IMR-90 (cell line): ENCODE data around the gene FAM181B. TPM values are rescaled to one million over a fixed set of nuclear protein-coding genes. Genes with fewer than 3 reads are reported as not detected.
"Not testable (repeated sequence)": the region's sequence is repeated elsewhere in the genome, so short reads cannot be mapped to it uniquely, and the experiment has no call there.

Experiments
- ATAC-seq: fragments of 200-7000 bp; cut with Tn5 transposase; 2 replicates; pipeline ENCODE4 v1.9.1; 2020; ENCODE audit warnings: low read depth, mild to moderate bottlenecking, moderate library complexity
- BruUV-seq: library from RNA; stranded (reverse); fragments of 400-500 nt; replicated peaks from 2 replicates; lab custom pipeline; 2021; lab: Mats Ljungman, UMichigan
- CTCF ChIA-PET: fragments of 300-600 bp; formaldehyde crosslinking; extraction: SDS; loops from one replicate; lab custom pipeline; 2021; ENCODE audit warnings: antibody characterized with exemption; lab: Yijun Ruan, JAX
- POLR2A ChIA-PET: fragments of 300-600 bp; sonication (Branson Sonifier 250); formaldehyde crosslinking; loops from one replicate; lab custom pipeline; 2022; ENCODE audit warnings: antibody characterized with exemption; ENCODE audit not compliant: unreplicated experiment; lab: Charles Lee
- DNase-seq: peaks from one replicate; pipeline ENCODE4 v3.0.0; 2013
- H2AFZ ChIP-seq: replicated peaks from 2 replicates; pipeline ENCODE3; 2013; ENCODE audit warnings: low read length, mild to moderate bottlenecking; ENCODE audit not compliant: poor library complexity
- H2AK5ac ChIP-seq: 2 replicates; pipeline ENCODE4 v1.6.1; 2013; ENCODE audit warnings: low read depth, low read length, inconsistent platforms
- H2AK9ac ChIP-seq: replicated peaks from 2 replicates; pipeline ENCODE3; 2013; ENCODE audit warnings: mild to moderate bottlenecking, low read depth, low read length, moderate library complexity; ENCODE audit not compliant: poor library complexity
- H2BK120ac ChIP-seq: 2 replicates; pipeline ENCODE4 v1.6.1; 2013; ENCODE audit warnings: low read depth, low read length, inconsistent platforms
- H2BK15ac ChIP-seq: 3 replicates; pipeline ENCODE4 v1.6.1; 2013; ENCODE audit warnings: low read depth, low read length, inconsistent platforms
- H2BK20ac ChIP-seq: 2 replicates; pipeline ENCODE4 v1.6.1; 2013; ENCODE audit warnings: low read depth, mild to moderate bottlenecking, inconsistent platforms, low read length, moderate library complexity
- H2BK5ac ChIP-seq: 2 replicates; pipeline ENCODE4 v1.6.1; 2013; ENCODE audit warnings: mild to moderate bottlenecking, low read depth, low read length, inconsistent platforms; ENCODE audit not compliant: poor library complexity, severe bottlenecking
- H3K14ac ChIP-seq: replicated peaks from 2 replicates; pipeline ENCODE4 v1.6.1; 2013; ENCODE audit warnings: low read depth, low read length, inconsistent platforms
- H3K18ac ChIP-seq: 2 replicates; pipeline ENCODE4 v1.6.1; 2013; ENCODE audit warnings: low read depth, low read length, control low read depth
- H3K23ac ChIP-seq: 2 replicates; pipeline ENCODE4 v1.6.1; 2013; ENCODE audit warnings: low read depth, low read length, inconsistent platforms
- H3K27ac ChIP-seq: 2 replicates; pipeline ENCODE4 v1.5.1; 2013; ENCODE audit warnings: mild to moderate bottlenecking, control low read depth, low read length; ENCODE audit not compliant: insufficient read depth
- H3K27me3 ChIP-seq: 2 replicates; pipeline ENCODE4 v1.6.1; 2013; ENCODE audit warnings: low read length; ENCODE audit not compliant: control insufficient read depth, insufficient read depth
- H3K36me3 ChIP-seq: 2 replicates; pipeline ENCODE4 v1.6.1; 2013; ENCODE audit warnings: low read length, mixed read lengths; ENCODE audit not compliant: control insufficient read depth, insufficient read depth
- H3K4ac ChIP-seq: 2 replicates; pipeline ENCODE4 v1.6.1; 2013; ENCODE audit warnings: low read depth, low read length, inconsistent platforms
- H3K4me1 ChIP-seq: 2 replicates; pipeline ENCODE4 v1.6.1; 2013; ENCODE audit warnings: low read length, mixed read lengths; ENCODE audit not compliant: control insufficient read depth, insufficient read depth
- H3K4me2 ChIP-seq: 2 replicates; pipeline ENCODE4 v1.6.1; 2013; ENCODE audit warnings: low read depth, mild to moderate bottlenecking, control low read depth, low read length, moderate library complexity
- H3K4me3 ChIP-seq: 2 replicates; pipeline ENCODE4 v1.5.1; 2013; ENCODE audit warnings: low read depth, mild to moderate bottlenecking, control low read depth, low read length, moderate library complexity; ENCODE audit not compliant: insufficient read depth
- H3K56ac ChIP-seq: 2 replicates; pipeline ENCODE4 v1.6.1; 2013; ENCODE audit warnings: low read length, inconsistent platforms; ENCODE audit not compliant: insufficient read depth; ENCODE audit errors: extremely low read depth
- H3K79me1 ChIP-seq, 2 experiments: 2 replicates each; pipeline ENCODE4 v1.6.1; 2013; ENCODE audit warnings: low read length in 2 of 2, inconsistent platforms in 1 of 2, low read depth in 1 of 2
- H3K9ac ChIP-seq: 2 replicates; pipeline ENCODE4 v1.6.1; 2013; ENCODE audit warnings: low read depth, low read length, control low read depth
- H3K9me1 ChIP-seq: 2 replicates; pipeline ENCODE4 v1.6.1; 2013; ENCODE audit warnings: low read length, inconsistent platforms; ENCODE audit not compliant: insufficient read depth
- H3K9me3 ChIP-seq: 2 replicates; pipeline ENCODE4 v1.6.1; 2013; ENCODE audit warnings: low read length; ENCODE audit not compliant: control insufficient read depth, insufficient read depth
- H4K20me1 ChIP-seq: 2 replicates; pipeline ENCODE4 v1.6.1; 2013; ENCODE audit warnings: low read length, inconsistent platforms; ENCODE audit not compliant: insufficient read depth
- H4K5ac ChIP-seq: 2 replicates; pipeline ENCODE4 v1.6.1; 2013; ENCODE audit warnings: mild to moderate bottlenecking, low read depth, low read length, control low read depth
- H4K8ac ChIP-seq, 2 experiments: 2 replicates each; pipeline ENCODE4 v1.6.1; 2013; ENCODE audit warnings: low read depth in 2 of 2, low read length in 2 of 2, control low read depth in 1 of 2, inconsistent platforms in 1 of 2
- H4K91ac ChIP-seq: 2 replicates; pipeline ENCODE4 v1.6.1; 2013; ENCODE audit warnings: low read depth, low read length, inconsistent platforms; ENCODE audit not compliant: insufficient read depth
- BHLHE40 ChIP-seq: fragments of 150-350 bp; IDR thresholded peaks from 2 replicates; pipeline ENCODE4 v1.6.1; 2016; ENCODE audit warnings: mild to moderate bottlenecking, low read depth, low read length
- MXI1 ChIP-seq: IDR thresholded peaks from 2 replicates; pipeline ENCODE4 v1.6.1; 2012; ENCODE audit warnings: low read depth, mild to moderate bottlenecking, low read length, moderate library complexity, borderline replicate concordance
- WGBS, 2 experiments: methylation state at CpG; one replicate each; pipeline versions ENCODE4 v1.1.5 to v1.1.7; 2013; ENCODE audit warnings: missing lambda C conversion rate in 2 of 2; ENCODE audit not compliant: insufficient read length in 1 of 2; ENCODE audit errors: extremely low coverage in 2 of 2; 5-methylcytosine and 5-hydroxymethylcytosine counted together
- dilution Hi-C: fragments of 300-500 bp; cut with HindIII; formaldehyde crosslinking; loops from one replicate; pipeline ENCODE4 v1.14.3; 2018; ENCODE audit warnings: low sequenced_read_pairs; ENCODE audit not compliant: unreplicated experiment
- in situ Hi-C: fragments of 300-500 bp; cut with MboI; formaldehyde crosslinking; loops from 3 replicates; pipeline ENCODE4 v1.14.3; 2019; ENCODE audit warnings: low sequenced_read_pairs, inconsistent platforms, mixed read lengths
- intact Hi-C: fragments of 100-400 bp; cut with micrococcal nuclease; formaldehyde crosslinking; loops from 2 replicates; pipeline ENCODE4 v1.10.0; 2022
- polyA plus RNA-seq, 3 experiments: library from polyadenylated mRNA; depleted of rRNA; stranded (reverse); fragments of >200 nt; gene quantifications; 2 replicates each; pipeline ENCODE4 v1.2.3, GENCODE V29; 2012; ENCODE audit warnings: low replicate concordance in 1 of 3
- total RNA-seq: library from RNA; depleted of rRNA; stranded (reverse); fragments of >200 nt; gene quantifications from 2 replicates; pipeline ENCODE4 v1.2.3, GENCODE V29; 2012

The FAM181B gene
- total and polyA plus RNA-seq, 2 of the 4 experiments (the other 2 are of a cell fraction), result not detected

DNA sequence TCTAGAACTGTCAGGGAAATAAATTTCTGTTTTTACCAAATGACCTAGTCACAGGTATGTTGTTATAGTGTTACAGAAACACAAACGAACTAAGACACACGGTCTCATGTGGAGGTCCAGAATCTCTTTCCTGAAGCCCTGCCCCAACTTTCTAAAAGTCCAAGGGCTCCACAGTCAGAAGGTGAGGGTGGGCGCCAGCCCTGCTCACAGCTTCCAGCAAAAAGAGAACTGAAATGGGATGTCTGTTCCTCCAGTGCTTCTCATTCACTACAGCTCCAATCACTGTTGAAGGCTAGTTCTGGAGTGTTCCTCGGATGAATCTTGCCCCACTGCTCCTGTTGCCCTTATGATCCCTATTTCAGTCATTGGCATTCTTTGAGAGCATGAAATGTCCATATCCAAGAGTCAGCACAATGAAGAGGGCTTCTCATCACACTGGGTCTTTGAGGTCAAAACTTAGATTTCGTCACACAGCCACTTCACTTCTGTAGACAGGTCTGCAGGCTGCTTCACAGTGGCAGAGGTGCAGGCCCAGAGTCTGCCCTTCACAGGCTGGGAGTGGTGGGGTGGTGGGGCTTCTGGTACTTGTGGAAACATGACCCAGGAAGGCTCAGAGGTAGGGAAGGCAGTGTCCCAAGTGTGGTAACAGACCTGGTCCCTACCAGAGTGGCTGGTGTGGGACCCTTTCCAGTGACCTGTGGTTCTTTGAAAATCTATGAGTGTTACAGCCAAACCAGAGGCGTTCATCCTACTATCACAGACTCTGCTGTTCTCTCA lies 34.9 kb downstream of the FAM181B start (continued):
- no peak for TF ChIP-seq MXI1

DNA sequence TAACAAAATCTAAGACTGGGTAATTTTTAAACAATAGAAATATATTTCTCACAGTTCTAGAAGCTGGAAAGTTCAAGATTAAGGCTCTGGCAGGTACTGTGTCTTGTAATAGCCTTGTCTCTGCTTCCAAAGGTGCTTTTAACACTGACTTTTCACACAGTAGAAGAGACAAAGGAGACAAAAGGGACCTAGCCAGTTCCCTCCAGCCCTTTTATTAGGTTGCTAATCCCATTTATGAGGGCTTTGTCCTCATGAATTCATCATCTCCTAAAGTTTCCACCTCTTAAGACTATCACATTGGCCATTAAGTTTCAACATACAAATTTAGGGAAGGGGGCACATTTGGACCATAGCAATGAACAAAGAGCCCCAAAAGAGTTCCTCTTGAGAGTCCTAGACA lies 40.7 kb downstream of the FAM181B start:
- Histone ChIP-seq H3K27ac (no peak overlapping the region), H3K18ac (no peak overlapping the region), H3K27me3 (no peaks in the 10 kb centered on the region; the same call in 1 of the 2 replicates), H3K9me1 (no peaks in the 10 kb centered on the region), H4K8ac (no peak overlapping the region), H3K79me1 (no peaks in the 10 kb centered on the region), H2BK120ac (no peak overlapping the region), H3K9ac (no peak overlapping the region), H3K9me3 (no peaks in the 10 kb centered on the region), H3K14ac (no peak overlapping the region), H3K36me3 (no peaks in the 10 kb centered on the region), H2BK20ac (no peak overlapping the region), H3K4me1 (no peaks in the 10 kb centered on the region), H3K4me2 (no peak overlapping the region), H2AK5ac (no peak overlapping the region), H2BK5ac (no peak overlapping the region), H2BK15ac (no peak overlapping the region), H2AFZ (no peak overlapping the region), H4K91ac (no peak overlapping the region), H2AK9ac (no peak overlapping the region), H4K20me1 (no peaks in the 10 kb centered on the region), H3K4ac (no peak overlapping the region), H3K4me3 (no peak overlapping the region), H3K23ac (no peak overlapping the region), H4K5ac (no peak overlapping the region), H3K56ac (no peak overlapping the region)
- DNase-seq (no peak), ATAC-seq (no peak)
- dilution Hi-C loops, result no loop called here
- intact Hi-C loops, result no loop called here
- CTCF ChIA-PET, result no interaction called here
- no TSS peak for BruUV-seq
- no peak for TF ChIP-seq BHLHE40
- POLR2A ChIA-PET, result no interaction called here
- in situ Hi-C loops, result loop anchor here (25.0 kb wide), 1 partner anchor 1119 kb away; no protein-coding TSS in a partner anchor

DNA sequence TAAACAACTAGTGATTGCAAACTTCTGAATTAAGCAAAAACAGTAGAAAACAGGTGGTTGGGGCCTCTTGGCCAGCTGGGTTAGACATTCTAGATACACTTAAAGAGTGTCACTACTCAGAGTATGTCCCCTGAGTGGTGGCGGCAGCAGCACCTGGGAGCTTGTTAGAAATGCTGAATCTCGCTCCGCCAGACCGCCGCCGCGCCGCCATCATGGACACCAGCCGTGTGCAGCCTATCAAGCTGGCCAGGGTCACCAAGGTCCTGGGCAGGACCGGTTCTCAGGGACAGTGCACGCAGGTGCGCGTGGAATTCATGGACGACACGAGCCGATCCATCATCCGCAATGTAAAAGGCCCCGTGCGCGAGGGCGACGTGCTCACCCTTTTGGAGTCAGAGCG lies 44.3 kb downstream of the FAM181B start:
- ATAC-seq, H2BK120ac ChIP-seq, H3K23ac ChIP-seq, dilution Hi-C loops, intact Hi-C loops, H3K79me1 ChIP-seq, H4K8ac ChIP-seq, H3K4me1 ChIP-seq, H4K5ac ChIP-seq, H2AFZ ChIP-seq, H2BK5ac ChIP-seq, BruUV-seq, H2AK5ac ChIP-seq, H3K9me1 ChIP-seq, DNase-seq, H2AK9ac ChIP-seq, H3K9me3 ChIP-seq, H3K4me2 ChIP-seq, H3K9ac ChIP-seq, H3K56ac ChIP-seq, H3K27ac ChIP-seq, POLR2A ChIA-PET, H4K20me1 ChIP-seq, H3K18ac ChIP-seq, H2BK15ac ChIP-seq, H3K4me3 ChIP-seq, H3K4ac ChIP-seq, H3K36me3 ChIP-seq, H4K91ac ChIP-seq, H2BK20ac ChIP-seq, H3K27me3 ChIP-seq, CTCF ChIA-PET, H3K14ac ChIP-seq: not testable (repeated sequence)
- WGBS, 2 experiments, result no CpG with 5 or more reads among the region's 23 CpGs
- in situ Hi-C loops, result loop anchor here (25.0 kb wide), 1 partner anchor 1123 kb away; no protein-coding TSS in a partner anchor
